Measurements from ENCODE around the gene CAMK2A. TPM values are rescaled to one million over a fixed set of nuclear protein-coding genes. Genes with fewer than 3 reads are reported as not detected.
"Not testable (repeated sequence)": the region's sequence is repeated elsewhere in the genome, so short reads cannot be mapped to it uniquely, and the experiment has no call there.

Gene CAMK2A
- total RNA-seq, 1 donor from 2014 or later, result not detected

DNA sequence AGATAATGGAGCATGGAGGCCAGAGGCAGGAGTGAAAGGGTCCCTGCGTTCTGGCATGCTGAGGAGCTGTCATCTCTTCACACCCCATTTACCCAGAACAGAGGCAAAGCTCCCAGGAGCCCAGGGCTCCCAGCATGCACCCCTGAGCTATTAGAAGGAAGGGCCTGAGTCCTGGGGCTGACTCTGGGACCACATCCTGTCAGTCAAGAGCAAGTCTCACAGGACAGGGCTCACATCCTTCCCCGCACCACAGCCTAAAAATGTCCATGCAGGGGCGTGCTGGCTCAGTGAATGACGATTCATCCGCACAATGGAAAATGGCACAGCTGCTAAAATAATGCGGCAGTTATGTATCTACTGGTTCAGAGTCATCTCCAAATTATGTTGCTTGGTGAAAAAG, 31.4 kb downstream of the CAMK2A start:
- DNase-seq (ENCODE audit: low spot score) (no peak), ATAC-seq (no peak)

GRCh38 chr5:150257424-150257823, 32.1 kb downstream of the CAMK2A start:
- ATAC-seq (no peak), DNase-seq (ENCODE audit: low spot score) (no peak)

DNA sequence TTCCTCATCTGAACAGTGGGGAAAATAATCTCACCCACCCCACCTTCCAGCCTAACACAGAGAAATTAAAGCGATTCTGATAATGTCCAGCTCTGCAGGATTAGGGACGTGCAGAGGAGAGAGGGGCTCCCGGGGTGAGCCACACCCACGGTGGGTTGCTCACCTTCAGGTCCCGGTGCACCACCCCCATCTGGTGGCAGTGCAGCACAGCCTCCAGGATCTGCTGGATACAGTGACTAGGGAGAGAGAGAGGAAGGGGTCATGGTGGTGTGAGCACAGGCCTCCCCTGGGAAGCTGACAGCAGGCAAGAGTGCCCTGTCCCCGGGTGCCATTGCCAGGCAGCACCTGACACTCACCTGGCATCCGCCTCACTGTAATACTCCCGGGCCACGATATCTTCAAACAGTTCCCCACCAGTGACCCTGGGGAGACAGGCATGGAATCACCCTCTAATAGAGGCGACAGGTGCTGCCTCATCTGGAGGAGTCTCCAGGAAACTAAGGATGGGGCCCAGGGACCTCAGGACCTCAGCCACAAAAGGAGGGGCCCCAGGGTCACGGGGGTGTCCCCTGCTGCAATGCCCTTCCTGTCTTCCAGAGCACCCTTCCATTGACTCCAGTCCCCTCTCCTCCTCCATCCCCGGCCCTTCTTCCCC, 33.0 kb downstream of the CAMK2A start:
- ATAC-seq (no peak), DNase-seq (ENCODE audit: low spot score) (no peak)

DNA sequence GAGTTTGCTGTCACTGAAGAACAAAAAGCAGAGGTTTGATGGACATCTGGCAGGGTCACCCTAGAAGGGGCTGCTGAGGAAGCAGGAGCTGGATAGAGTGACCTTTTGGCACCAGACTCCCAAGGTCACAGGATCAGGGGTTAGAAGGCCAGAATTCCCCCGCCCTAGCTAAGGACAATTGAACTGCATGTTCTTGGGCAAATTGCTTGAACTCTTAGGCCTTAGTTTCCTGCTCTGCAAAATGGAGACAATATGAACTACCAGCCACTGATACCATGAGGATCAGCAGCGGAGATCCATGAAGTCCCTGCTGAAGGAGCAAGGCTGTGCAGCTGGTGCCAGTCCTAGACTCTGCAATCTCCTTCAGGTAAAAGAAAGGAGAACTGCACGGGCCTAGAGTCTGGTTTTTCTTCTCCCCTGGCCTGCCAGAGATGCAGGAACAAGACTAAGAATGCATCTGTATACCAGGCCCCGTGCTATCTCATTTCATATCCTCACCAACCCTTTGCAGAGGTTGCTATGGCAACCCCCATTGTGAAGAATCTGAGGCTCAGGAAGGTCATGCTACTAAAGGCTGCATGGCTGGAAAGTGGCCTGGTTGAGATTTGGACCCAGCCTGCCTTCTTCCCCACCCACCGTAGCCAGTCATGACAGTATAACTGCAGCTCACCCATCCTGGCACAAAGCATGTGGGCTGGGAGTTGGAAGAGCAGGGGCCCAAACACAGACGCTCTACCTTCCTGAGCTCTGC, 33.7 kb downstream of the CAMK2A start:
- DNase-seq (ENCODE audit: low spot score), result no peak
- no peak for ATAC-seq

DNA sequence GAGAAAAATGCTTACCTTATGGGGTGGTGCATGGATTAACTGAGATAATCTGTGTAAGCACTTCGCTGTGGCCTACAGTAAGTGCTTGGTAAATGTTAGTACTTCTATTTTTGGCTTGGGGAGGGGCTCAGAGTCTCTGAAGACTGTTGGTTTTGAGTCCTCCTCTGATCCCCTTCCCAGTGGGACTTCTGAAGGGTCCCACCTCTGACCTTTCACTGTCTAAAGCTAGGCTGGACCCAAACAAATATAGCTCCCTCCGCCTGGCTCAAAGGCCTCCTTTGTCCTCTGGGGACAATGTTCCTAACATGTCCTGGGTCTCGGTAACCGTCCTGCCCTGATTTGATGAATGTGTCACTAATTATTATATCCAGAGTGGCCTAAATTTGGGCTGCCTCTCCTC, 34.8 kb downstream of the CAMK2A start:
- no peak for DNase-seq (ENCODE audit: low spot score)
- ATAC-seq, result no peak

DNA sequence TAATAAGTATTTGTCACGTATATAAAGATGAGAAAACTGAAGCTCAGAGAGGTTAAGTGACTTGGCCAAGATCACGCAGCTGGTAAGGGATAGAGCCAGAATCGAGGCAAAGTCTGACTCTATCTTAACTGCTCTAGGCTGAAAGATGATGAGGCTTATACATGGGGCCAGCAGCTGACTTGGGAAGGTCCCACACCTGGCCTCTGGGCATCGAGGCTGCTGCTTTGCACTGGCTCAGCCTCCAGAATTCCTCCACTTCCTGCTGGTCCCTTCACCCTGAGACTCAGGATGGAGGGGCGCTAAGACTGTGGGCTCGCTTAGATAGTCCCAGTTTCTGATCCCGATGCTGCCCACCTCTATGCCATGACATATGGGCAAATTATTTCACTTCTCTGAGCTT, 35.2 kb downstream of the CAMK2A start:
- no peak for ATAC-seq
- DNase-seq (ENCODE audit: low spot score), result no peak

DNA sequence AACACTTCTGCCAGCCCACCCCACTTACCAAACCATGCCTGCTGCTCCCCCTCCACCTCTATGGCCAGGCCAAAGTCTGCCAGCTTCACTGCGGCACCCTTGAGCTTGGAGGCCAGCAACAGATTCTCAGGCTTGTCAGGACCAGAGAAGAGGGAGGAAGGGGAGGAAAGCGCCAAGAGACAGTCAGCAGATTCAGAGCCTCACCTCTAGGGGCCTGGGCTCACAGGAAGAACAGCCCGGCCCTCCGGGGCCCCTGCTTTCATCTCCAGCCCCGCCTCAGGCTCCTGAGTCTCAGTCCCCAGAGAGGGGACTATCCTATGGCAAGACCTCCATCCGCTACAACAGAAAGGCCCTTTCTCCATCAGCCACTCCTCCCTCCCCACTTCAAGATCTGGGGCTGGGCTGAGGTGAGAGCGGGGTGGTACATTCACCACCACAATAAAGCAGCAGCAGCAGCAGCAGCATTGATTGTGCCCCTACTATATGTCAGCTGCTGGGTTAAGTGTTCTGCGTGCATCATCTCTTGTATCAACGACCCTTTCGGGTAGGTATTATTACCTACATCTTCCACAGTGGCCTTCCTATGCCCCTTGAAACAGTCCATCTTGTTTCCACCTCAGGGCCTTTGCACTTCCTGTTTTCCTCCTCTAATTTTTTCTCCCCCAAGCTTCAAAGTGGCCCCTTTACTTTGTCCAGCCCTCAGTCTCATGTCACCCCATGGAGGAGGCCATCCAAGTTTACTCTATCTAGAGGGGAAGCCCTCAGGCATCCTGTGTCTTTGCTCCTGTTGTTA, 36.0 kb downstream of the CAMK2A start:
- ATAC-seq (no peak), DNase-seq (ENCODE audit: low spot score) (no peak)

- no peak for DNase-seq (ENCODE audit: low spot score)
- no peak for ATAC-seq
Measured at GRCh38 chr5:150252489-150252888, 37.1 kb downstream of the CAMK2A start.

- no peak for DNase-seq (ENCODE audit: low spot score)
- no peak for ATAC-seq
Measured at GRCh38 chr5:150251504-150251903, 38.1 kb downstream of the CAMK2A start.

- DNase-seq (ENCODE audit: low spot score) (no peak), ATAC-seq (no peak)
Measured at GRCh38 chr5:150249744-150250143, 39.8 kb downstream of the CAMK2A start.

DNA sequence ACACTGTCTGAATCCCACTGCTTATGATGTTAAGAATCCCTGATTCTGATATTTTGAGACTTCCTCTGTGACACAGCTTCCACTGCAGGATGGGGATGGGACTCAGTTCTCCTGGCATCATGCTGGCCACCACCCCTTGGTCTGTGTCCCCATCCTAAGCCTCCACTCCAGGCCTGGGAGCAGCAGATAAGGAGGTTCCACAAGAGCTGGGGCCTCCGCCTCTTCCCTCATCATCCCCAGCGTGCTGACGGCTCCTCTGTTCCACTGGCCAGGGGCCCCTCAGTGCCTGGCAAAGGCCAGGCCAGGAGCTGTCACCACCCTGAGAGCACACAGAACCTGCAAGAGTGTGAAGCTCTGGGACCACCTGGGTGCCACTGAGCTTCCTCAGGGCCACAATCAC, 40.6 kb downstream of the CAMK2A start:
- DNase-seq (ENCODE audit: low spot score), result no peak
- ATAC-seq, result no peak

GRCh38 chr5:150248493-150248892, 41.1 kb downstream of the CAMK2A start:
- not testable (repeated sequence) for ATAC-seq; DNase-seq (ENCODE audit: low spot score)

DNA sequence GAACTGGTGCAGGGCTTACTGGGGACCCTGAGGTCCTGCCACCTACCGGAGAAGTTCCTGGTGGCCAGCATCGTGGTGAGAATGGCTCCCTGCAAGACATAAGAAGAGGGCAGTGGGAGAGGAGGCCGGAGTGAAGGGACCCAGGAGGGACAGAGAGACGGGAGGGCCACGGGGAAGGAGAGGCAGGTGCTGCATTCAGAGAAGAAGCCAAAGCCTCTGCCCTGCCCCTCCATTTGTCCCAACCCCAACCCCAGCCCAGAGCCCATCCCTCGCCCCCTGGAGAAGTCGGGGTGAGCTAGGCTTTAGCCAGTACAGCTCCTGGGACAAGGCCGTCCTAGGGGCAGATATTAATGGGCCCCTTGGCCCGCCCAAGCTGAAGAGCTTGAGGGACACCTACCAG, 41.8 kb downstream of the CAMK2A start:
- ATAC-seq (no peak), DNase-seq (ENCODE audit: low spot score) (no peak)

DNA sequence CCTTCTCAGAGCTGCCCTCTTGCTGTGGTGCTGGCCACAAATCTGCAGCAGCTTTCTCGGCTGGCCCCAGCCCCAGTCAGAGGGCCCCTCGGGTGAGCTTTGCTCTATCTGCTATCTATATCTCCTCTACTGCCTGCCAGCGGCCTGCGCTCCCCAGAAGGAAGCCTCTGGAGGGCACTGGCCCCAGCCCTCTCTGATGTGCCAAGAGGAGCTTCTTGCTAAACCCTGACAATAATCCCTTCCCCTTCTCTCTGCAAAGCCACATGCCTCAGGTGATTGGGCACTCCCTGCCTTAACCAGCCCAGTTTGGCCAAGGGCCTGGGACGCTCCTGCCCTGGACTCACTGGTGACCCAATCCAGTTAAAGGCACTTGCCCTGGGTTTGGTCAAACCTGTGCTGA, 42.7 kb downstream of the CAMK2A start:
- DNase-seq (ENCODE audit: low spot score) (peak; percentile 67), ATAC-seq (peak; percentile 82)

GRCh38 chr5:150246429-150246828, 43.1 kb downstream of the CAMK2A start:
- no peak for ATAC-seq
- no peak for DNase-seq (ENCODE audit: low spot score)

DNA sequence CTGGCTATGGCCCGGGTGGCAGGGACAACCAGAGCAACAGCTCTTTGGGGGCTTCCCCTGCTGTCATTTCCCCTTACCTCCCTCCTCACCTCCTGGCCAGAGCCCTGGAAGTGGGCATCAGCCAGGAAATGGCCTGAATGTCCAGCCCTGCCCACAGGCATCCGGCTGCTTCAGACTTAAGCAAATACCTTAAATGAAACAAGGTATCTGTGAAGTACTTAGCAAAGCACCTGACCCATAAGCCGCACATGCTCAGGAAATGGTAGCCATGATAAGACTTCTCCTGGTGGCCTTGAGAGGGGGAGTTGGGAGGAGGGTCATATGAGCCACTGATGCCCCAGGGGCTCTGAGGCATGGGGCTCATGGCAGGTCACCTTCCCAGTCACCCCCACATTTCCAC, 43.8 kb downstream of the CAMK2A start:
- ATAC-seq (no peak), DNase-seq (ENCODE audit: low spot score) (no peak)

DNA sequence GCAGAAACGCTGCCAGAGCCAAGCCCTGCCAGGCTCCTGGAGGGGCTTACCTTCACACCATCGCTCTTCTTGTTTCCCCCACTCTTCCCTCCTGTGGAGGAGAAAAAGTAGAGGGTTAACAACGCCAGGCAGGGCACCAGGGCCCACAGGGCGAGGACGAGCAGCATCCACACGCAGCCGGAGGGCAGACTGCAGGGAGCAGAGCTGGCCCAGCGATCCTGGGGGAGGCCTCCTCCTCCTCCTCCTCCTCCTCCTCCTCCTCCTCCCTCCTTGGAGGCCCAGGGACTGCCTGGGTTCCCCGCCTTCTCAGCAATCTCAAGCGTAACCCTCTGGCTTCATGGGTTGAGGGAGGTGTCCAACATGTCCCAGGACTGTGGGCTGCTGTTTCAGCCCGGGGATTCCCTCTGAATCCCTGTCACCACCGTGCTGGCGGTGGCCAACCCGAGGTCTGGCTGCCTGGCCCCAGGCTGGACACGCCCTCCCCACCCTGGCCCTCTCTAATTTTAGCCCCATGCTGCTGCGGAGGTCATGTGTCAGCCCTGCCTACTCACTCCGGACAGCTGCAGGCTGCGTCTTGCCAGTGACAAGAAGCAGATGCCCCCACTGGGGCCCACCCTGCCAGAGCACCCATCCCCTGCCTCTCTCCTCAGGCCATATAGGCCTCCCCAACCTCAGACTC, 44.3 kb downstream of the CAMK2A start:
- ATAC-seq (peak; percentile 20), DNase-seq (ENCODE audit: low spot score) (no peak)

DNA sequence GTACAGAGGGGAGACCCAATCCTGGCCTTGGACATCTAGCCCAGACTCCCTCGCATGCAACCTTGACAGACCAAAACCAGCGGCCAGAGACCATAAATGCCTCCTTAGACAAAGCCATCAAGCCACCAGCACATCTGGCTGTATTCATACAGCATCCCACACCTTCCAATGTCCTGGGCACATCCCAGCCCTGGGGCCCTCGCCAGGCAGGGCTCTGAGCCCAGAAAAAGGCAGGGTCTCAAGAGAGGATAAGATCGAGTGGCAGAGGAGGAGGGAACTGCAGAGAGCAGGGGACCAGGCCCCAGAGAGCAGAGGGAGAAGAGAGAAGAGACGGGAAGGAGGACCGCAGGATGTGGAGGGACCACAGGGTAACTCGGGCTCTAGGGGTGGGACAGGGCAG, 45.4 kb downstream of the CAMK2A start:
- DNase-seq (ENCODE audit: low spot score), result no peak
- no peak for ATAC-seq

GRCh38 chr5:150243590-150243989, 46.0 kb downstream of the CAMK2A start:
- no peak for DNase-seq (ENCODE audit: low spot score)
- ATAC-seq, result no peak

DNA sequence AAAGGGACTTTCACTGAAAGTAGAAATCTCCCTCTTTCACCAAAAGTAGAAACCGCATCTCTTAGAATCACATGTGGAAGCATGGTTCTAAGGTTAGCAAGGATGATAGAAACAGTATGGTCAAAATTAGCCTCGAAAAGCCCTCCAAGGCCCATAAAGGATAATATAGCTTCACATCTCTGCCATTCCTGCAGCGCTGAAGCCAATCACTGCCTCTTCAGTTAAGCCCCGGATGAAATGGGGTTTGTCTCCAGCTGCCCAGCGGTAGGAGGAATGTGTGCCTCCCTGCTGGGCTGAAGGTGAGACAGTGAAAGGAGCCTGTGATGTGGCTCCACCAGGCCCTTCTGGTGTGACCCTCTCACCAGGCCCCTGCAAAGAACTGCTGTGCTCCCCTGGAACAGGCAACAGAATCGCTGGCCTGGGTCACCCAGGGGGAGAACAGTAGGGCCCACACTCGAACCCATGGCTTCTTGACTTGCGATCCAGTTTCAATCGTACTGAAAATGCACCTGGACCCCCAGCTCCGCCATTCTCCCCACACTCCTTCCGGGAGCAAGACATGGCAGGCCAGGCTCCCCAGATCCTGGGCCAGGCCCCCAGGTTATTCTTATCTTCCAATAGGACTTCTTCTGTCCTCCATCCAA, 47.2 kb downstream of the CAMK2A start:
- DNase-seq (ENCODE audit: low spot score), result no peak
- no peak for ATAC-seq
